ENCODE results near the gene CCDC116. TPM values are rescaled to one million over a fixed set of nuclear protein-coding genes. Genes with fewer than 3 reads are reported as not detected.

The CCDC116 gene
- total and polyA plus RNA-seq, 2 experiments from 2014 or later: 0.14 TPM; not detected in 1

DNA sequence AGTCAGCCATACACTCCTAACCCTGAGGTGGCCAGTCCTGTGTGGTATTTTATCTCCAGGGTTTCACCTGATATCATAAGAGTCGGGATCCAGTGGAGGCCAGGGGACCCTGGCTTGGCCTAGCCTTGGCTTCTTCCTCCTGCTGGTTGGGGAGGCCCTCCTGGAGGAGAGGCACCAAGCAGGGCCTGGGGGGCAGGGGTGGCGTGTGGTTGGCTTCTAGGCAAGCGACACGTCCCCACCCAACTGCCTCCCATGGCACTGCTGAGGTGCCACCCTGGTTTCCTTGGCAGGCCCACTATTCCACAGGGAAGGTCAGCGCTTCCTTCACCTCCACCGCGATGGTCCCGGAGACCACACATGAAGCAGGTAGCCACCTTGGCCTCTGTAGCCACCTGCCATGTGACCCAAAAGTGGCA is 53.6 kb downstream of the CCDC116 start:
- no peak overlapping the region for H3K27ac ChIP-seq (ENCODE audit: low read depth)
- ATAC-seq: no peak
- H3K27ac Mint-ChIP-seq: no peak overlapping the region

More for the DNA sequence above, 53.6 kb downstream of the CCDC116 start:
- DNase-seq (ENCODE audit: low spot score): no peak
- Mint-ChIP-seq H3K9me3 (no peaks in the 10 kb centered on the region), H3K4me3 (no peak overlapping the region), H3K36me3 (ENCODE audit: low read depth) (peaks cover 13% of the 10 kb centered on the region), H3K27me3 (ENCODE audit: insufficient read depth, low read depth, poor library complexity) (peaks cover 11% of the 10 kb centered on the region), H3K4me1 (no peaks in the 10 kb centered on the region)
- H4K20me1 ChIP-seq (replicated peaks; ENCODE audit: insufficient read depth): peaks cover 8% of the 10 kb centered on the region; the same call in 1 of the 2 replicates
- H3K4me2 ChIP-seq: no peak overlapping the region
- 0 out of 2 replicates have a peak, but pooled peaks cover 4% of the 10 kb centered on the region for H3K36me3 ChIP-seq (ENCODE audit: insufficient read depth)
- H3K4me1 ChIP-seq (ENCODE audit: insufficient read depth): no peaks in the 10 kb centered on the region
- H3F3A ChIP-seq (replicated peaks; ENCODE audit: low read depth): no peaks in the 10 kb centered on the region
- H3K4me3 ChIP-seq: no peak overlapping the region
- no peaks in the 10 kb centered on the region for H3K9me2 ChIP-seq (ENCODE audit: insufficient read depth)
- no peaks in the 10 kb centered on the region for H3K79me2 ChIP-seq (replicated peaks; ENCODE audit: insufficient read depth)
- TF ChIP-seq, protein P1, sequence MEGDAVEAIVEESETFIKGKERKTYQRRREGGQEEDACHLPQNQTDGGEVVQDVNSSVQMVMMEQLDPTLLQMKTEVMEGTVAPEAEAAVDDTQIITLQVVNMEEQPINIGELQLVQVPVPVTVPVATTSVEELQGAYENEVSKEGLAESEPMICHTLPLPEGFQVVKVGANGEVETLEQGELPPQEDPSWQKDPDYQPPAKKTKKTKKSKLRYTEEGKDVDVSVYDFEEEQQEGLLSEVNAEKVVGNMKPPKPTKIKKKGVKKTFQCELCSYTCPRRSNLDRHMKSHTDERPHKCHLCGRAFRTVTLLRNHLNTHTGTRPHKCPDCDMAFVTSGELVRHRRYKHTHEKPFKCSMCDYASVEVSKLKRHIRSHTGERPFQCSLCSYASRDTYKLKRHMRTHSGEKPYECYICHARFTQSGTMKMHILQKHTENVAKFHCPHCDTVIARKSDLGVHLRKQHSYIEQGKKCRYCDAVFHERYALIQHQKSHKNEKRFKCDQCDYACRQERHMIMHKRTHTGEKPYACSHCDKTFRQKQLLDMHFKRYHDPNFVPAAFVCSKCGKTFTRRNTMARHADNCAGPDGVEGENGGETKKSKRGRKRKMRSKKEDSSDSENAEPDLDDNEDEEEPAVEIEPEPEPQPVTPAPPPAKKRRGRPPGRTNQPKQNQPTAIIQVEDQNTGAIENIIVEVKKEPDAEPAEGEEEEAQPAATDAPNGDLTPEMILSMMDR (conservative IDR thresholded peaks at IDR 0.05; ENCODE audit: low read depth in 2 of 2): no peak
- no peak overlapping the region for H2AFZ ChIP-seq
- H3K27me3 ChIP-seq (ENCODE audit: insufficient read depth): no peaks in the 10 kb centered on the region

MicroRNAs encoded within 50 kb of the gene (microRNA counts, 767-probe panel; counts per million panel counts)
- microRNA hsa-miR-130b-3p: 6,879 counts per million, percentile 37 among the panel's probes with 10 or more counts
- microRNA hsa-miR-301b: not detected

Small RNAs within 50 kb of the gene (microRNA-seq; reads per million reads assigned to microRNA genes)
- 973 reads per million, percentile 92 among the genes with 10 or more reads in this experiment for gene MIR130B
- 3.8 reads per million, percentile 15 among the genes with 10 or more reads in this experiment for gene MIR301B

Small RNAs within 50 kb of the gene (small RNA-seq; reads per million reads assigned to genes)
- 11.2 reads per million, percentile 97 among the genes with 10 or more reads in this experiment for gene MIR301B (ENCODE audit: low replicate concordance)

Other genes starting within 250 kb of the CCDC116 start
- gene RIMBP3B, start 249.0 kb upstream of the CCDC116 start, total RNA-seq (2014; rRNA removed; shearing (Covaris generic)): 0.04 and 0.10 TPM in 2 replicates
- gene RIMBP3B, start 249.0 kb upstream of the CCDC116 start, polyA plus RNA-seq (2016; fragmentation: Nextera tagmentation; extraction: Ambion mirVana): 0.09 and 0.21 TPM in 2 replicates
- gene HIC2, start 215.4 kb upstream of the CCDC116 start, total RNA-seq (2014; rRNA removed; shearing (Covaris generic)): 28.0 and 34.0 TPM in 2 replicates
- 7.7 and 8.0 TPM in 2 replicates for gene HIC2, start 215.4 kb upstream of the CCDC116 start, polyA plus RNA-seq (2016; fragmentation: Nextera tagmentation; extraction: Ambion mirVana)
- 1.1 and 2.8 TPM in 2 replicates for gene TMEM191C, start 165.4 kb upstream of the CCDC116 start, total RNA-seq (2014; rRNA removed; shearing (Covaris generic))
- 2.5 and 6.1 TPM in 2 replicates for gene TMEM191C, start 165.4 kb upstream of the CCDC116 start, polyA plus RNA-seq (2016; fragmentation: Nextera tagmentation; extraction: Ambion mirVana)
- gene RIMBP3C, start 81.3 kb upstream of the CCDC116 start, total RNA-seq (2014; rRNA removed; shearing (Covaris generic)): 1.1 and 1.6 TPM in 2 replicates
- 0.03 TPM in 1 of 2 replicates, not detected in the other for gene RIMBP3C, start 81.3 kb upstream of the CCDC116 start, polyA plus RNA-seq (2016; fragmentation: Nextera tagmentation; extraction: Ambion mirVana)
- 70.1 and 86.3 TPM in 2 replicates for gene UBE2L3, start 65.0 kb upstream of the CCDC116 start, total RNA-seq (2014; rRNA removed; shearing (Covaris generic))
- gene UBE2L3, start 65.0 kb upstream of the CCDC116 start, polyA plus RNA-seq (2016; fragmentation: Nextera tagmentation; extraction: Ambion mirVana): 123 and 136 TPM in 2 replicates
- gene YDJC, start 2.7 kb upstream of the CCDC116 start, total RNA-seq (2014; rRNA removed; shearing (Covaris generic)): 58.8 and 83.7 TPM in 2 replicates
- 53.3 and 58.4 TPM in 2 replicates for gene YDJC, start 2.7 kb upstream of the CCDC116 start, polyA plus RNA-seq (2016; fragmentation: Nextera tagmentation; extraction: Ambion mirVana)
- gene SDF2L1, start 9.5 kb downstream of the CCDC116 start, total RNA-seq (2014; rRNA removed; shearing (Covaris generic)): 60.3 and 62.3 TPM in 2 replicates
- 72.7 and 74.8 TPM in 2 replicates for gene SDF2L1, start 9.5 kb downstream of the CCDC116 start, polyA plus RNA-seq (2016; fragmentation: Nextera tagmentation; extraction: Ambion mirVana)
- gene PPIL2, start 33.3 kb downstream of the CCDC116 start, total RNA-seq (2014; rRNA removed; shearing (Covaris generic)): 30.7 and 34.1 TPM in 2 replicates
- 21.6 and 23.0 TPM in 2 replicates for gene PPIL2, start 33.3 kb downstream of the CCDC116 start, polyA plus RNA-seq (2016; fragmentation: Nextera tagmentation; extraction: Ambion mirVana)
- 5.5 and 6.0 TPM in 2 replicates for gene YPEL1, start 103.0 kb downstream of the CCDC116 start, total RNA-seq (2014; rRNA removed; shearing (Covaris generic))
- gene YPEL1, start 103.0 kb downstream of the CCDC116 start, polyA plus RNA-seq (2016; fragmentation: Nextera tagmentation; extraction: Ambion mirVana): 4.4 and 4.9 TPM in 2 replicates
- gene MAPK1, start 234.9 kb downstream of the CCDC116 start, total RNA-seq (2014; rRNA removed; shearing (Covaris generic)): 56.0 and 77.5 TPM in 2 replicates
- gene MAPK1, start 234.9 kb downstream of the CCDC116 start, polyA plus RNA-seq (2016; fragmentation: Nextera tagmentation; extraction: Ambion mirVana): 16.0 and 17.4 TPM in 2 replicates

Measured in GM23338 (cell line).